AG10803 (cell line): ENCODE data around the gene GPRC5D.

Experiments used
- DNase-seq: peaks from one replicate; pipeline ENCODE4 v3.0.0; 2010; ENCODE audit warnings: low read depth
- H3K4me3 ChIP-seq: 2 replicates; pipeline ENCODE4 v1.5.1; 2011; ENCODE audit warnings: mild to moderate bottlenecking, low read length, control low read depth
- CTCF ChIP-seq: conservative IDR thresholded peaks from 2 replicates; pipeline ENCODE4 v1.5.1; 2011; ENCODE audit warnings: mild to moderate bottlenecking, low read length, control low read depth, inconsistent platforms

GPRC5D gene

GRCh38 chr12:12987421-12987820, 35.5 kb upstream of the GPRC5D start:
- TF ChIP-seq CTCF = no peak
- H3K4me3 ChIP-seq = no peak overlapping the region
- DNase-seq = no peak

DNA sequence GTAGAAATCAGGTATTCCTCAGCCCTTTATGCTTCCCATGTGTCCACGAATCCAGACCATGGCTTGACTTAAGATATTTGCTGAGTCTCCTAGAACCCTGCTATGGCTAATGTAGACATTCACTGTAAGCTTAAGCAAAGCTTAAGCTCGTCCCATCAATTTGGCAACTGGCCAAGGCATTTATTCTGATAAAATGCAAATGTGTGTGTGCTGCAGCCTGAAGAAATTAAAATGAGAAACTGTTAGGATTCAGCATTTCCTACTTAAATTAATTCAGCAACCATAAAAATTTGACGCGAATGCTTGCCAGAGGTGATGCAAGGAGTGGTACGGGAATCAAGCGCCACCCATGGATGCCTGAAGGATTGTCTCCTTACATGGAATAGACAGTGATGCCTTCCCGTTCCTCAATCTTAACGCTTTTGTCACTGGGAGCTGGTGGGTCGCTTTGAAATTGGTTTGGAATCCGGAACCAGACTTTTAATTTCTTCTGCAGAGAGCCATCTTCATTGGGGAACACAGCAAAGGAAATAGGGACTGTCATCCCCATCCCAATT, 34.9 kb upstream of the GPRC5D start:
- H3K4me3 ChIP-seq = no peak overlapping the region
- DNase-seq = no peak
- no peak for TF ChIP-seq CTCF

DNA sequence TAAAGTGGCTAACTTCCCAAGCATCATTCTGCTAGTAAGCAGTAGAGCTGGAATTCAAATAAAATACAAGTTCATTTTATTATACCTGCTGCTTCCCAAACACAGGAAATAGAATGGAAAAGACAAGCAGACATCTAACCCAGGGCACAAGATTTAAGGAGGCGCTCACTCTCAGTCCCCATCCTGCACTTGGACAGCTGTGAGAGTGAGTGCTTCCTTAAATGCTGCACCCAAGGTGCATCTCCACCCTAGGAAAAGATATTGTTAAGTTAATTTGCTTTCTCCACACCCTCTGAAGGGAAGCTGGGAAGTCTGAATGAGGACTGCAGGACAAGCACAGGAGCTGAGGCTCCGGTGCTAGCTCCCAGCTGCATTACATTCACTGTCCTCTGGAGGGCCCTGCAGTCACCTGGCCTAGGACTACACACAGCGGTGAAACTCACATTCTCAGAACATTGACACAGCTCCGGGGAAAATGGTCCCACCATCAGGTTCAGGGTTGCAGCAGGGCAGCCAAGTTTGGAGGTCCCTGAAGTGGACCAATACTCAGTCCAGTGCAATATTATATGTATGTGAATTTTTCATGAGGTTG, 33.9 kb upstream of the GPRC5D start:
- H3K4me3 ChIP-seq = no peak overlapping the region
- no peak for DNase-seq
- peak; percentile 57 for TF ChIP-seq CTCF

DNA sequence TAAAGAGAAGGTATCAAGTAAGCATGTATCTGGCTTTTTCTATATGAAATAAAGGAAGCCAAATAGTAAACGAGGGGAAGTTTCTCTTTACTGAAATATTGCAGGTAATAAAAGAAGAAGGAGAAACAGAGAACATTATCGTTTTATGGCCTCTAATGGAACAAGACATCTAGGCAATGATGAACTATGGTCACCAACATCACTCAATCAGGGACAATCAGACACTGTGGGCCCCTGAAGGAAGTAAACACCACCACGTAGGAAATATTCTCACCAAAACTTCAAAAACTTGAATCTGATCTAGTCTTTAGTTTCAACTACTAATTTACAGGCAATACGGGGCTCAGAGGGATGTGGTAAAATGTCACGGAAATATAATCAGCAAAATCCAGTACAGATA, 32.2 kb upstream of the GPRC5D start:
- H3K4me3 ChIP-seq = no peak overlapping the region
- no peak for TF ChIP-seq CTCF
- no peak for DNase-seq

DNA sequence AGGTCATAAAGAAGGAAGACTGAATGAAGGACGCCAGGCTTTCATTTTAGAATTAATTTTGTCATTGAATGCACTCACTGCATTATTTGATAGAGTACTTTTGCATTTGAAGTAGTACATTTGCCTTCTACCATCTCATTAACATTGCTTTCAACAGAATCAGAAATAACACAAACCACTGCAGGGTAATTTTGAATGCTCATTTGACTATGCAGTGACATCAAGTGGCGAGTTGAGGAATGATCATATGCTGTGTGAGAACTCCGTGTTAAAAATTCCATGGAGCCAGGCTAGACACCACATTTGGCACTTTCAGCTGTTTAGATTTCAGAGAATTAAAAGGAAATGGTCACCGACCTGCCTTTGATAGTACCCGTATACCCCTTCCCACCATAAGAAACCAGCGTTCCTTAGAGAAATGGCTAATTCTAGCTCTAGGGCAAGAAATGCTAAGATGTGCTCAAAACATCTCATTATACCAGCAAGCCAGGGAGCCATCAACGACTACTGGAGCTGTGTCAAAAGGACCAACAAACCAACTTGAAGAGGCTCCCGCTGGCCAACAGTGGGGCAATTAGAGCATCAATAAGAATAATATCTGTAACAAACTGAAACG, 31.6 kb upstream of the GPRC5D start:
- peak; percentile 85 for TF ChIP-seq CTCF
- peak; percentile 66 for DNase-seq
- no peak overlapping the region for H3K4me3 ChIP-seq

DNA sequence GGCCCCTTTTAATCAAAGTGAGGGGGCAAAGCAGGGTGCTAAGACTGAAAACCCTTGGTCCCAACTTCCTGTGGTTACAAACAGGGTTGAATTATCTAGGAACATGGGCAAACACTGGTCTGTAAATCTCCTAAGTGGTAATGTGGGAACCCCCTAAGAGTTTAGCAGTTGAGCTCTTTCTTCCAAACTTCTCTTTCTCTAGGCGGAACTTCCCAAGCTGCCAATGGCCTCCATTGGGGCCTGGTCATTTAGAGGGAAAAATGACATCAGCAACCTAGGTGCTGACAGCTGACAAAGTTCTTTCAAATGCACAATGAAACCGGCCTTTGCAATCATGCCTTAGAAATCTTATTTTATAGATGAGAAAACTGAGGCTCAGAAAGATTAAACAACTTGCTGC, 30.4 kb upstream of the GPRC5D start:
- no peak overlapping the region for H3K4me3 ChIP-seq
- TF ChIP-seq CTCF = no peak
- DNase-seq = no peak

DNA sequence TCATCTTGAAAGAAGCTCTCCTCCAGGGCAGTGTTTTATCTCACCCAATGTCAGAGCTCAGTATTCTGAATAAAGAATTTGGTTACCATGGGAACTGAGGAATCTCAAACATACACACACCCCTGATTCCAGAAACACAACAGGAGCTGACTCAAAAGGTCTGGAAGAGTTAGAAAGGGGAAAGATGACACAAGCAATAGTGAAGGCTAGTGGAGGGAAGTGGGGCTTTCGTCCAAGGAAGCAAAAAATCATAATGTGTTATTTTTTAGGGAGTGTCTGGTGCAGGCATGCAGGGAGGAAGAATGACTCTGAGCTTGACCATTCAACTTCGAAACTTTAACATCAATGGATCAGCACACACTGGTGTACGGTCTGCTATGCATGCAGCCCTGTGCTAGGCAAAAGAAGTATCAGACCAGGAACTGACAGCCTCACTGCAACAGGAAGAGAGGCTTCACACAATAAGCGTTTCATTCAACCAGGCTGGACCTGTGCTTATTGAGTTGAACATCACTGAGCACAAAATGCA, 27.8 kb upstream of the GPRC5D start:
- no peak for TF ChIP-seq CTCF
- peak; percentile 96 for DNase-seq
- H3K4me3 ChIP-seq = no peak overlapping the region
